ENCODE measurements around the gene OOSP4B.
"Not testable (repeated sequence)": the region's sequence is repeated elsewhere in the genome, so short reads cannot be mapped to it uniquely, and the experiment has no call there.

The OOSP4B gene

GRCh38 chr11:60016881-60017280 lies at the start of gene OOSP4B:
Gene OOSP4B, plus strand, starts transcription at chr11:60017181.
- Mint-ChIP-seq H3K27ac (no peak within 1 kb of the TSS), H3K36me3 (ENCODE audit: low read depth) (no peaks in the 10 kb centered on the region)

GRCh38 chr11:59967677-59968394 lies 49.1 kb upstream of the OOSP4B start:
- TF ChIP-seq, protein P1, sequence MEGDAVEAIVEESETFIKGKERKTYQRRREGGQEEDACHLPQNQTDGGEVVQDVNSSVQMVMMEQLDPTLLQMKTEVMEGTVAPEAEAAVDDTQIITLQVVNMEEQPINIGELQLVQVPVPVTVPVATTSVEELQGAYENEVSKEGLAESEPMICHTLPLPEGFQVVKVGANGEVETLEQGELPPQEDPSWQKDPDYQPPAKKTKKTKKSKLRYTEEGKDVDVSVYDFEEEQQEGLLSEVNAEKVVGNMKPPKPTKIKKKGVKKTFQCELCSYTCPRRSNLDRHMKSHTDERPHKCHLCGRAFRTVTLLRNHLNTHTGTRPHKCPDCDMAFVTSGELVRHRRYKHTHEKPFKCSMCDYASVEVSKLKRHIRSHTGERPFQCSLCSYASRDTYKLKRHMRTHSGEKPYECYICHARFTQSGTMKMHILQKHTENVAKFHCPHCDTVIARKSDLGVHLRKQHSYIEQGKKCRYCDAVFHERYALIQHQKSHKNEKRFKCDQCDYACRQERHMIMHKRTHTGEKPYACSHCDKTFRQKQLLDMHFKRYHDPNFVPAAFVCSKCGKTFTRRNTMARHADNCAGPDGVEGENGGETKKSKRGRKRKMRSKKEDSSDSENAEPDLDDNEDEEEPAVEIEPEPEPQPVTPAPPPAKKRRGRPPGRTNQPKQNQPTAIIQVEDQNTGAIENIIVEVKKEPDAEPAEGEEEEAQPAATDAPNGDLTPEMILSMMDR (IDR thresholded peaks at IDR 0.05): no peak
- H3K36me3 Mint-ChIP-seq (ENCODE audit: low read depth): no peaks in the 10 kb centered on the region
- DNase-seq: no peak

More at GRCh38 chr11:60016881-60017280, at the start of gene OOSP4B:
- TF ChIP-seq, protein P1 (IDR thresholded peaks at IDR 0.05): no peak
- Mint-ChIP-seq H3K4me3 (no peak within 1 kb of the TSS), H3K27me3 (ENCODE audit: low read depth, poor library complexity) (peaks cover 4% of the 10 kb centered on the region), H3K4me1 (no peaks in the 10 kb centered on the region), H3K9me3 (peaks cover 5% of the 10 kb centered on the region)
- no peak for DNase-seq

GRCh38 chr11:59968395-59968783 lies 48.6 kb upstream of the OOSP4B start:
- Mint-ChIP-seq H3K36me3 (ENCODE audit: low read depth) (no peaks in the 10 kb centered on the region), H3K4me1 (no peaks in the 10 kb centered on the region), H3K27me3 (ENCODE audit: low read depth, poor library complexity) (peaks cover 2% of the 10 kb centered on the region), H3K27ac (no peak overlapping the region), H3K4me3 (no peak overlapping the region), H3K9me3 (no peaks in the 10 kb centered on the region)
- DNase-seq: no peak
- TF ChIP-seq, protein P1 (IDR thresholded peaks at IDR 0.05): no peak

More at GRCh38 chr11:59967677-59968394, 49.1 kb upstream of the OOSP4B start:
- Mint-ChIP-seq H3K9me3 (no peaks in the 10 kb centered on the region), H3K4me3 (no peak overlapping the region), H3K27ac (no peak overlapping the region), H3K27me3 (ENCODE audit: low read depth, poor library complexity) (peaks cover 2% of the 10 kb centered on the region), H3K4me1 (no peaks in the 10 kb centered on the region)

GRCh38 chr11:59973097-59973496 lies 43.9 kb upstream of the OOSP4B start:
- no peaks in the 10 kb centered on the region for H3K36me3 Mint-ChIP-seq (ENCODE audit: low read depth)
- H3K4me1 Mint-ChIP-seq: no peaks in the 10 kb centered on the region
- no peaks in the 10 kb centered on the region for H3K9me3 Mint-ChIP-seq
- DNase-seq: no peak
- H3K27me3 Mint-ChIP-seq (ENCODE audit: low read depth, poor library complexity): peaks cover 6% of the 10 kb centered on the region
- TF ChIP-seq, protein P1 (IDR thresholded peaks at IDR 0.05): no peak
- H3K4me3 Mint-ChIP-seq: no peak overlapping the region
- H3K27ac Mint-ChIP-seq: no peak overlapping the region

GRCh38 chr11:59981106-59981770 lies 35.7 kb upstream of the OOSP4B start:
- H3K27me3 Mint-ChIP-seq (ENCODE audit: low read depth, poor library complexity): peaks cover 4% of the 10 kb centered on the region
- no peak for DNase-seq
- H3K4me1 Mint-ChIP-seq: no peaks in the 10 kb centered on the region
- H3K9me3 Mint-ChIP-seq: no peaks in the 10 kb centered on the region
- no peaks in the 10 kb centered on the region for H3K36me3 Mint-ChIP-seq (ENCODE audit: low read depth)
- H3K4me3 Mint-ChIP-seq: no peak overlapping the region
- TF ChIP-seq, protein P1 (IDR thresholded peaks at IDR 0.05): no peak
- no peak overlapping the region for H3K27ac Mint-ChIP-seq

DNA sequence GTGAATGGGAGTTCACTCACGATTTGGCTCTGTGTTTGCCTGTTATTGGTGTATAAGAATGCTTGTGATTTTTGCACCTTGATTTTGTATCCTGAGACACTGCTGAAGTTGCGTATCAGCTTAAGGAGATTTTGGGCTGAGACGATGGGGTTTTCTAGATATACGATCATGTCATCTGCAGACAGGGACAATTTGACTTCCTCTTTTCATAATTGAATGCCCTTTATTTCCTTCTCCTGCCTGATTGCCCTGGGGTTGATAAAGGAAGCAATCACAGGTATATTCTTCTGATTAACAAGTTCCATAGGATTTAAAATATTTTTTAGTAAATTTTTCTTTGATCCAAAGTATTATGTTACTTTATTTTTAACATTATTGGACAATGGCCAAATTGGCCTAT lies 34.9 kb upstream of the OOSP4B start:
- not testable (repeated sequence) for H3K4me1 Mint-ChIP-seq; DNase-seq; H3K36me3 Mint-ChIP-seq (ENCODE audit: low read depth); H3K4me3 Mint-ChIP-seq; H3K27me3 Mint-ChIP-seq (ENCODE audit: low read depth, poor library complexity); H3K27ac Mint-ChIP-seq; H3K9me3 Mint-ChIP-seq
